SIG-M5 (cell line): ENCODE data around the gene SLC41A1.

Experiments
- DNase-seq: peaks from one replicate; lab custom pipeline; 2025; lab: John Stamatoyannopoulos, UW

SLC41A1 gene

GRCh38 chr1:205822397-205822796 lies 9.4 kb upstream of the SLC41A1 start:
- no peak for DNase-seq

DNA sequence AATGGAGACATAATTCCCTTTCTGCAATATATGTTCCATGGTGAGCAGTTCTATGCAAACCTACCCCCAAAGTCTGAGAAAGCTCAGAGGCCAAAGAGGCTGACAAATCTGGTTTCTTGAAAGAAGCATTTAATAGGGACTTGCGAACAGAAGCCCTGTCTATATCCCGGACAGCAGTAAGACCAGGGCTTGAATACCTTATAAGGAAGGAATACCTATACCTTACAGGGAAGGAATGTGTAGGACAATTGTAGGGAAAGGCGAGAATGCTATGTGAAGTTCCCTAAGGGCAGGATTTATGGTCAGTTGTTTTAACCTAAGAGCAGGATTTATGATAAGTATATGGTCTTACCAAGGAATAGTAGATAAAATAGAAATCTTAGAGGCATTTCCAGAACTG lies 5.0 kb upstream of the SLC41A1 start:
- no peak for DNase-seq

GRCh38 chr1:205817364-205817763 lies 4.4 kb upstream of the SLC41A1 start:
- no peak for DNase-seq

GRCh38 chr1:205813755-205814058 lies 709 bp upstream of the SLC41A1 start:
- DNase-seq: no peak

GRCh38 chr1:205812271-205812877 lies 624 bp downstream of the SLC41A1 start:
- DNase-seq: no peak

- no peak for DNase-seq
Measured at GRCh38 chr1:205811660-205812059, 1.3 kb downstream of the SLC41A1 start.

- no peak for DNase-seq
Measured at GRCh38 chr1:205810448-205811157, 2.4 kb downstream of the SLC41A1 start.

GRCh38 chr1:205809942-205810345 lies 3.1 kb downstream of the SLC41A1 start:
- no peak for DNase-seq

DNA sequence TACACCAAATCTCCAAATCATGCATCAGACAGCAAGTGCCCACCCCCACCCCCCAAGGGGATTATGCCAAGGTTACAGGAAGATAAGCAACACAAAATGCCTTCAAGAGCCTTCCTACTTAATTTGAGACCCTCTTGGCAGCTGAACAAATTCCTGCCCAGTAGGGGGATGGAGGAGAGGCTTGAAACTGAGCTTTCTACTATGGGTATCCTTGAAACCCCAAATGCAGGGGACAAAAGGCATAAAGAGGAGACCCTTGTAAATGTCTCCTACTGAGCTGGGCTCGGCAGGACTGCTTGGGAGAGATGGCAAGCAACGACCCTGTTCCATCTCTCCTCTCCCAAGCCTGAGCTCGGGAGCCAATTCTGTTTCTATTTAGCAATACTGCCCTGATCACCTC lies 3.5 kb downstream of the SLC41A1 start:
- DNase-seq: no peak

DNA sequence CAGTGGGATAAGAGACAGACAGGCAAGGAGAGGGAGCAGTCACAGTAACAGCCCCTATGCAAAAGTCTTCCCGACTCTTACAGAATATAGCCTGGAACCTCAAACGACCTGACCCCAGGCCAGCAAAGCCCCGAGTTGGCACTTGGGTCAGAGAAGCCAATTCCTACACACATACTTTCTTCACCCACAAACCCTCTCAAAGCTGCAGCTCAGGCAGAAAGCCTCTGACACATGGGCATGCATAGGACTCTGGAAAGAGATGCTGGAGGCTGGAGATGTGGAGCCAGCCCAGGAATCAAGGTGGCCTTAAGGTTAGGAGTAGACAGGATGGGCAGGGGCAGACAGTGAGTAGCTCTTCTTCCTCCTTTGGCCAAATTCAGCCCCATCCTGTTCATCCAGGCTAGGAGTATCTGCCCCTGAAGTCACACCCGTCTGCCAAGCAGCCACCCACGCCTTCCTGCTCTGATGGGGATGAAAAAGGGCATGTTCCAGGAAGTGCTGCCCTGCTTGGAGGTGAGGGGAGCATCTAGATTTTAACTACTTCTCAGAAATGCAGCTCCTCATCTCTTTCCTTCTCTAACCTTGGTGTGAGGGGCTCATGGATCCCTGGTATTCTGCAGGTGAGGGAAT lies 7.8 kb downstream of the SLC41A1 start:
- no peak for DNase-seq

GRCh38 chr1:205804605-205805004 lies 8.4 kb downstream of the SLC41A1 start:
- DNase-seq: no peak

DNA sequence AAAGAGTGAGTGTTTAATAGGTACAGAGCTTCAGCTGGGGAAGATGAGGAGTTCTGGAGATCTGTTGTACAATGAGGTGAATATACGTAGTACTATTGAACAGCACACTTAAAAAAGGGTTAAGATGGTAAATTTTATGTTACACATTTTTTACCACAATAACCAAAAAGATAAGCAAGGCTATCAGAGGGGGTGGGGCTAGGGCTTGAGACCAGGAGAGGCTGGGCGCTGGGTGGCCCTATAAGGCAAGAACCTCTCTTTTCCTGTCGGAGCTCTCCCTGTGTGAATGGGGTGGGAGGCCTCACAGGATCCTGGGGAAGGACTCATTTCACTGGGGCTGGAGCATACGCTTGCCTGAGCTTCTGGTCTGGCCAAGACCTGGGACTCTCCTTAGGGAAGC lies 9.0 kb downstream of the SLC41A1 start:
- DNase-seq: no peak

DNA sequence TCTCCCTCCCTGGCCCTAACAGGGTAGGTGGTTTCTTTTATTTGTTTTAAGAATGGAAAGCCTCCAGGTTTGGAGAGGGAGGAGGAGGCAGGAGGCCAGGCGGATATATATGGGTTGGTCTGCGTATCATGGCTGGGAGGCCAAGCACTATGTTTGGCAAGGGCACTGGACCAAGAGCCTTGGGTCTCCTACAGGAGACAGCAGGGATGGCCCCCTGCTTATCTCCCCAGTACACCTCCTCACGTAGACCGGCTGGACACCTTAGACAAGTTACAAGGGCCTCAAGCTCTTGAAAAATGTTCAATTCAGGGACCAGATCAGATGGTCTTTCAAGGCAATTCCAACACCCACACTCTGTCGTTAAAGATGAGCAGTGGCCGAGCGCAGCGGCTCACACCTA lies 10.9 kb downstream of the SLC41A1 start:
- no peak for DNase-seq

- no peak for DNase-seq
Measured at GRCh38 chr1:205800981-205801703, 11.9 kb downstream of the SLC41A1 start.

- DNase-seq: no peak
Measured at GRCh38 chr1:205800427-205800826, 12.6 kb downstream of the SLC41A1 start.

DNA sequence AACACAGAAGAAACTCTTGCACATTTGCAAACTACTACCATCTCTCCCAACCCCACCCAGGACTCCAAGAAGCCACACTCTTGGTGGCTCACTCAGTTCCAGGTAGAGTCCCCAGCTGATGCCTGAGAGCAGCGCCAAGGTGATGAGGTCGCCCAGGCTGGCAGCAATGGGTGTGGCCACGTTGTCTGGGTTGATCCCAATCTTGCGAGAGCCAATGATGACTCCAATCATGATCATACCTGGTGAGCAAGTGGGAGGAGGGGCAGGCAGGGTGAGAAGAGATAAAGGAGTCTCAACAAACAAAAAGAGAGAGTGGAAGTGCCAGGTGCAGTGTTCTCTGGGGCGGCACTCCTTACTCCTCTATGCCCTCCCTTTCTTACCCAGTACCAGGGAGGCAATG lies 14.4 kb downstream of the SLC41A1 start:
- no peak for DNase-seq

DNA sequence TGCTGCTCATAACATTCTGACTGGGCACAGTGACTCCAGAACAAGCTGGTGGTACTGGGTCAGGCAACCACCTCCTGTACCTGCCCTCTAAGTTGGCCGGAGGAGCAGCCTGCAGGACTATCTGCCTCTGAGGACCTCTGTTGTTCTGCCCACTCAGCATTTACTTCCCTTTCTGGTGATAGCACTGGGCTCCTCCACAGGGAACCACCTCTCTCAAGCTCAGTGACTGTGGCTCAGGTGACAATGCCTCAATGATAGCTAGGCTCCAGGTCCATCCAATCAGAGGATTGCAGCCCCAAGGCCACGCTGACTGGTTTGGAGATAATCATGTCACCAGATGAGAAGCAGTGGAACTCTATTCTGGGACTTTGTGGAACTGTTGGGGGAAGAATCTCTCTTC lies 15.8 kb downstream of the SLC41A1 start:
- DNase-seq: no peak

DNA sequence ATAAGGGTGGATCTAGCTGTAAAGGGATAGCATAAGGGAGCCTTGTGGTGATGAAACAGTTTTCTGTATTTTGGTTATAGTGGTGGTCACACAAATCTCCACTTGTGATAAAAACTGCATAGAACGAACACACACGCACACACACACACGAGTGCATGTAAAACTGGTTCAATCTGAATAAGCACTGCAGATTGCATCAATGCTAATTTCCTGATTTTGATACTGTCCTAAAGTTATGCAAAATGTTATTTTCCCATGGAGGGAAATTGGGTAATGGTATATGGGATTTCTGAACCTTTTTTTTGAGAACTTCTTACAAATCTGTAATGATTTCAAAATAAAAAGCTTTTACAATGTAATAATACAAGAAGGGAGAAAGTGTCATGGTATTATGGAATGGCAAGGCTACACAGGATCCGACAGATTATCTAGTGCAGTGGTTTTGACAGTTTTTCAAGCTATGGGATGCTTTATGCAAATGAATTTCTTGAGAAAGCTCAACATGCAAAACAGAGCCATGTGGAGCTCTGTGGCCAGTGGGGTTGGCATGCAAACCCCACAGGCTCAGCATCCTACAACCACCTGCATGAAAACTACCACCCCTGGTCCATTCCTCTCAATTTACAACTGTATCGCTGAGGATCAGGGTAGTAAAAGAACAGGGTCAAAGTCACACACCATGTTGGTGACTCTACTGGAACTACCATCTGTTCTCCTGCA lies 18.8 kb downstream of the SLC41A1 start:
- no peak for DNase-seq

DNA sequence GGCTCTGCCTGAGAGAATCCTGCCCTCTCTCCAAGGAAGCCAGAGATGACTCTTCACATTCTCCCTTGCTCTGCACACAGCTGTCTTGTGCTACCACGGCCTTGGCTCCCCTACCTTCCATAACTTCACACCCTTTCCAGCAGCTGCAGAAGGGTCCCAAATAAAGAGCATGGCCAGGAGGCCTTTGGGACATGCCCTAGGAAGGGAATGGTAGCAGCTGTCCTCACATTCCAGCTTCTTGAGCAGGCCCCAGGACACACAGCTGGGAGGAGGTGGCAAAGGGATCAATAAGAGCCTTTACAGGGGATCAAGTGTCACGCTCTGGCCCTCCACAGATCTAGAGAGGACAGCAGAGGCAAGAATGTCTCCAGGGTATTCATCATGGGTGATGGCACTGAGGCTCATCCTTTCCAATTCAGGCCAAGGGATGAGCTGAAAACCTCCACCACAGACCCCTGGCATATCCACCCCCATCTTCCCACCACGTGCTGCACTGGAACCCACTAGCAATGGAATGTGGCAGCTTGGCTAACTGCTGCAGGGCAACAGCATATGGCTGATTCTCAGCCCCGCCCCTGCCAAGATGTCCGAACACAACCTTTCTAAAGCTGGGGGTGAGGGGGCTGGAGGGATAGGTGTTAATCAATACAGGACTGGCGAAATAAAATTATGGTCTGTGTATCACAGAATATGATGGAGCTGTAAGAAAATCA lies 19.9 kb downstream of the SLC41A1 start:
- no peak for DNase-seq

GRCh38 chr1:205792481-205792881 lies 20.5 kb downstream of the SLC41A1 start:
- DNase-seq: no peak

- DNase-seq: no peak
Measured at GRCh38 chr1:205791568-205792180, 21.3 kb downstream of the SLC41A1 start.
